Loucy (cell line): ENCODE results near the gene ANKDD1B.
A peak's percentile ranks its signal among the peaks of the same experiment; 100 is the strongest.

Source experiments
- EZH2phosphoT487 ChIP-seq: fragments of 200-600 bp; IDR thresholded peaks from 2 replicates; pipeline ENCODE4 v1.6.1; 2018; ENCODE audit warnings: antibody characterized with exemption, mild to moderate bottlenecking, moderate library complexity, borderline replicate concordance
- TF ChIP-seq, protein P1 (sequence below): fragments of 200-600 bp; sonication (generic); conservative IDR thresholded peaks from 2 replicates; pipeline ENCODE4 v1.5.1; 2014; ENCODE audit warnings: mild to moderate bottlenecking, antibody characterized with exemption, low read length

DNA sequence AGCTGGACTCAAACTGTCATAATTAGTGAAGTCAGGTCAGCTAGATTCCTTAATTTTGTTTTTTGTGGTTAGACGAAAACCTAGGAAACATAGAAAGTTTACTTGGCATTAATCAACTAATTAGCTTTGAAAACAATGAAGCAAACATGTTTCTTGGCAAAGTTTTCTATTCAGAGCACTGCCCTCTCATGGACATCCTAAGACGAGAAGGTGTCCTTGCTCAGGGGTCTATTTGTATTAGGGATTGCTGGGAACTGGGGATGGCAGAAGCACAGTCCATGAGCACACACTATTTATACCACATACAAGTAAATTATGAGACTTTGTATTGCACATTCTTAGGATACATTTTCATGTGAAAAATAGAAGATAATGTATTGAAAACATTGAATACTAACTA is 56.3 kb downstream of the ANKDD1B start:
- TF ChIP-seq, protein P1, sequence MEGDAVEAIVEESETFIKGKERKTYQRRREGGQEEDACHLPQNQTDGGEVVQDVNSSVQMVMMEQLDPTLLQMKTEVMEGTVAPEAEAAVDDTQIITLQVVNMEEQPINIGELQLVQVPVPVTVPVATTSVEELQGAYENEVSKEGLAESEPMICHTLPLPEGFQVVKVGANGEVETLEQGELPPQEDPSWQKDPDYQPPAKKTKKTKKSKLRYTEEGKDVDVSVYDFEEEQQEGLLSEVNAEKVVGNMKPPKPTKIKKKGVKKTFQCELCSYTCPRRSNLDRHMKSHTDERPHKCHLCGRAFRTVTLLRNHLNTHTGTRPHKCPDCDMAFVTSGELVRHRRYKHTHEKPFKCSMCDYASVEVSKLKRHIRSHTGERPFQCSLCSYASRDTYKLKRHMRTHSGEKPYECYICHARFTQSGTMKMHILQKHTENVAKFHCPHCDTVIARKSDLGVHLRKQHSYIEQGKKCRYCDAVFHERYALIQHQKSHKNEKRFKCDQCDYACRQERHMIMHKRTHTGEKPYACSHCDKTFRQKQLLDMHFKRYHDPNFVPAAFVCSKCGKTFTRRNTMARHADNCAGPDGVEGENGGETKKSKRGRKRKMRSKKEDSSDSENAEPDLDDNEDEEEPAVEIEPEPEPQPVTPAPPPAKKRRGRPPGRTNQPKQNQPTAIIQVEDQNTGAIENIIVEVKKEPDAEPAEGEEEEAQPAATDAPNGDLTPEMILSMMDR: peak; percentile 63
- no peak for TF ChIP-seq EZH2phosphoT487
